ENCODE data around the gene PHAF1.
A peak's percentile ranks its signal among the peaks of the same experiment; 100 is the strongest.

PHAF1 gene

DNA sequence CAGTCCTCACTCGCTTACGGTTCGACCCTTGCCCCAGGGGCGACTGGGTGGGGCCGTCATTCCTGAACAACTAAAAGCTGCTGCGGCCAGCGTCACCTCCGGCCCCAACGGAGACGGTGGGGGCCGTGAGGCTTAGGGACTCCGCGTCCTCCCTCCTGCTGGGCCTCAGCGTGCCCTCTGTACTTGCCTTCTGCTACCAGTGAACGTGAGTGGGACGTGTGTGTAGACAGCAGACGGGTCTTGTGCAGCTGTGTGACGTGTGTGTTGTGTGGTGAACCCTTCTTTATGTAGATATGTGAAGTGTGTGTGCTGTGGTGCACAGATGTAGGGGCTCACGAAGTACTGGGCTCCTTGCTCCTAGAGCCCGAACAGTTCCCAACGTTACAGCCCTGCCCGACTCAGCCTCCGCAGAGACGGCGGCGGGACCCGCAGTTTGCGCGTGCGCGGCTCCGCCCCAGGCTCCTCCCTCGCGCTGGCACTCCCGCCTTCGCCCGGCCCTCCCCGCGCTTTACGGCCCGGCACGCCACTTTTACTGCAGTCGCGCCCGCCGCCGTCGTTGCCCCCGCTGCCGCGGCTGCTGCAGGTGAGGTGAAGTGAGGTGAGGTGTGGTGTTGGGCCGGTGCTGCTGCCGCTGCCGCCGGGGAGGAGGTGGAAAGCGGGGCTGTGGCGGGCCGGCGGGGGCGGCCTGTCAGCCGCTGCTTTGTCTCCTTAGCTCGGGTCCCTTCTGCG lies at the start of gene PHAF1:
PHAF1 (plus strand) TSS at position 535 of the 729 bp plus-strand sequence. CDS start 235 bp downstream, outside the sequence.
- DNase-seq: peak; percentile 89

DNA sequence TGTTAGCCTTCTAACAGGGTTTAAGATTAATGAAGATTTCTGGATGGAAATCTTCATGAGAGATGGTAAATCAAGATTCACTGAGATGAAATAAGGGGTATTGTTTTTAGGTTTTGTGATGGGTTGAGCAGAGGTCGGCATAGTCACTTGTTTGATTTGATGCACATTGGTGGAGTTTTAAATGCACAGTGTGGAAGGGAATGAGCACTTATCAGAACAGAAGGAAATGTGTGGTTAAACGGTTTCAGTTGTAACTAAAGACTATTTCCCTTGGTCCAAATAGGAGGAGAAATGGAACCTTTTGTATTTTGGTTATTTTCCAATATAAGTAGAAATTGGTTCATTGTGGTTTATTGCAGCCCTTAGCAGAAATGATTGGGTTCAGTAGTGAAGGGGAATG lies 46.7 kb upstream of the PHAF1 start:
- no peak for DNase-seq

DNA sequence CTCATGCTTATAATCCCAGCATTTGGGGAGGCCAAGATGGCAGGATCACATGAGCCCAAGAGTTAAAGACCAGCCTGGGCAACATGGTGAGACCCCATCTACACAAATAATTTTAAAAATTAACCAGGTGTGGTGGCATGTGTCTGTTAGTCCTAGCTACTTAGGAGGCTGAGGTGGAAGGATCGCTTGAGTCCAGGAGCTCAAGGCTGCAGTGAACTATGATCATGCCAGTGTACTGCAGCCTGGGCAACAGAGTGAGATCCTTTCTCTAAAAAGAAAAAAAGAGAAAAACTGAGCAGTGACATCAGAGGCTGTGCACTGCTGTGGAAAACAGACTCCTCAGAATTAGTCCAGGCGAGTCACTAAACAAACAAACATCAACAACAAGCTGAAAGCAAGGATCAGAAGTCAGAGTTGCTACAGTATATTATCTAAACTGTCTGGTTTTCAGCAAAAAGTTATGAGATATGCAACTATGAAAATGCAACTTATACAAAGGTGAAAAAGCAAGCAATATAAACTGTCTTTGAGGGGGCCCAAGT lies 41.5 kb upstream of the PHAF1 start:
- no peak for DNase-seq

DNA sequence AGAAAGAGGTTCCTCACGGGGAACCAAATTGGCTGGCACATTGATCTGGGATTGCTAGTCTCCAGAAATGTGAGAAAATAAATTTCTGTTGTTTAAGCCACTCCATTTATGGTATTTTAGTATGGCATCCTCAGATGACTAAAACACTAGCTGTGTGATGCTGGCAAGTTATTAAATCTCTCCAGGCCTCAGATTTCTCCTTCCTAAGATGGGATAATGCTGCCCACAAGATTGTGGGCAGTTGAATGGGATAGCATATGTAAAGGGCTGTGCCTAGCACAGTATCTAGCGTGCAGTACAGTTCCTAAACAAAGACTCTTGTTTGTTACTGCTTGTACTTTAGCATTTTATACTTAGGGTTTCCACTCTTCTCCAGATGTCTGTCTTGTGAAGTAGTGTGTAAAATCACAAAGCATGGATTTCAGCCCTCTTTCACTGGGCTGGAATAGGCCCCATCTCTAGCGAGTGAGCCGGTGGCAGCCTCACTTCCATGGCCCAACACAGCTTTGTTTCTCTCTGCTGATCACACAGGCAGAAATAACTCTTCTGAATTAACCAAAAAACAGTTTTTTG lies 38.2 kb upstream of the PHAF1 start:
- DNase-seq: no peak

DNA sequence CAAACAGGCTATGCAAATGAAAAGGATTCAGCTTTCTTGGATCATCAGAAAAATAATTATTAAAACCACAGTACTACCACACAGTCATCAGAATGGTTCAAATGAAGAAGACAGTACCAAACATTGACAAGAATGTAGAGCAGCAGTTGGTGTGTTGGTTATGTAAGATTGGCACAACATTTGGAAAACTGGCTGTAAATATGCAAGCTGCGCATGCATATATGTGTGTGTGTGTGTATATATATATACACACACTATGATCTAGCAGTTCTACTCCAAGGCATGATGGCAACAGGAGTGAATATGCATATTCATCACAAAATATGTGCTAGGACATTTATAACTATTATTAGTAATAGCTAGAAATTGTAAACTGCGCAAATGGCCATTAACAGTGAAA lies 34.4 kb upstream of the PHAF1 start:
- no peak for DNase-seq

DNA sequence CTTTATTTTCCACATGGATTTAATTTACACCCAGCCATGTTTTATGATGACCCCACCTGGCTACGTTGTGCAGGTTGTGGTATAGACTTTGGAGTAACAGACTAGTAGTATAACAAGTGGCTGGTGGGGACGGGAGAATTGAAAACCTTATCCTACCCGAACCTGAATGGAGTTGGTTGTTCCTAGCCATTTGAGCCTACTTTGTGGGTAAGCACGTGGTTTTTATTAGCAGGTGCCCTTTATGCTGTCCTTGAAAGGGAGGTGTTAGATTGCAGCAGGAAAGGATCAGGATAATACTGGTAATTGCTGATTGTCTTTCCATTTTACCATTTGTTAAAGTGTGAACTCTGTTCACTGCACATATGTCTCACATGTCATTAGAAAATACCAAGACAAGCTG lies 31.9 kb upstream of the PHAF1 start:
- no peak for DNase-seq

DNA sequence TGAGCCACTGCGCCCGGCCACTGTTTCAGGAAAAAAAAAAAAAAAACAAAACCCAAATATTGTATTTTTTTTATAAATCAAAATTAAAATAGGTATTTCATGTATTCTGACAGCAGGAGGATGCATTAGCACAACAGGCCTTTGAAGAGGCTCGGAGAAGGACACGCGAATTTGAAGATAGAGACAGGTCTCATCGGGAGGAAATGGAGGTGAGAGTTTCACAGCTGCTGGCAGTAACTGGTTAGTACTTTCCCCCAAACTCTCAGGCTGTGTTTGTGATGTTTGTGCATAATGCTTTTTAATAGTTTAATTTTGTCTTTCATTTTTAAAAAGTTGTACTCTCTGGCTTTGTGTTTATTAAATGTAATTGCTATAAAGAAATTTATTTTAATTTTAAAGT lies 27.6 kb upstream of the PHAF1 start:
- DNase-seq: no peak

DNA sequence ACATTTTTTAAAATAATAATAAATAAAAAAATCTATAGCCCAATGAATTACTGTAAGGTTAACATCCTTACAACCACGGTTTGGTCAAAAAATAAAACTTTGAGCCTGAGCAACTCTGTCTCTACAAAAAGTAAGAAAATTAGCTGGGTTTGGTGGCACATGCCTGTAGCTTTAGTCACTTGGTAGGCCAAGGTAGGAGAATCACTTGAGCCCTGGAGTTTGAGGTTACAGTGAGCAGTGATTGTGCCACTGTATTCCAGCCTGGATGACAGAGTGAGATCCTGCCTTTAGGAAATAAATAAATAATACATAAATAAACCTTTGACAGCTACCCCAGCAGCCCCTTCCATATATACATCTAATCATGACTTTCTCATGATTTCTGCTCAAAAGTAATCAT lies 26.9 kb upstream of the PHAF1 start:
- DNase-seq: peak; percentile 34

DNA sequence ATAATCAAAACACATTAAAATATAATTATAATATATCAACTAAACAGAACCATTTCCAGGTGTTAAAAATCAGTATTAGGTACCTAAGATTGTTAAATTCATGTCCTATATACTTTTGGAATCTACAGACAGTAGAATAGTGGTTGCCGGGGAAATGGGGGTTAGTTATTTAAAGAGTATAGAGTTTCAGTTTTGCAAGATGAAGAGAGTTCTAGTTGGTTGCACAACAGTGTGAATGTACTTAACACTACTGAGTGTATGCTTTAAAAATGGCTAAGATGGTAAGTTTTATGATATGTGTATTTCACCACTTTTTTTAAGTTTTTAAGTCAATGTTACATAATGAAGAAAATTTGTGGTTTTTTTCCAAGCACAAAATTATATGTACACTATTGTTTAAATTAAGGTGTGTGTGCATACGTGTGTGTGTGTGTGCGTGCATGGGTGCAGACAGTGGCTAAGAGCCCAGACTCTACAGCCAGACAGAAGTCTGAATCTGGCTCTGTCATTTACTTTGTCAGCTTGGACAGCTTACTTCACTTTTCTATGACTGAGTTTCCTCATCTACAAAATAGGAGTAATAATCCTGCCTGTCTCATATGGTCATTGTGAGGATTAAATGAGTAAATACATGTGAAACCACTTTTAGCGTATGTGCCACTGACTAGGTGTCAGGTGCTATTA lies 25.3 kb upstream of the PHAF1 start:
- DNase-seq: no peak

DNA sequence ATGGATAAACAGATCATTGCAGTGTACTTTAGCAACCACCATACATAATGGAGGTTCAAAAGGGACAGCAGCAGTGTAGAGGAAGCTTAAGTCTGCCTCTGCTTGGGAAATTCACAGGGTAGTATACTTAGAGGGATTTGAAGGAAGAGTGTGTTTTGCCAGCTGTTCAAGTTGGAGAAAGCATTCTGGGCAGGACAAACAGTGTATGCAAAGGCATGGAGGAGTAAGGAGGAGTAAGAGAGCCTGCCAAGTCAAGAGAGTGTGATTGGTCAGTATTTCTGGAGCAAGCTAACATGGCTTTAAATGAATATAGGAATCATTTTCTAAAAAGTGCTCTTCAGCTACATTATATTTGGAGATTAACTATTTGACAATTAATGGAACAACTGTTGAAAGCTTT lies 22.9 kb upstream of the PHAF1 start:
- DNase-seq: no peak

DNA sequence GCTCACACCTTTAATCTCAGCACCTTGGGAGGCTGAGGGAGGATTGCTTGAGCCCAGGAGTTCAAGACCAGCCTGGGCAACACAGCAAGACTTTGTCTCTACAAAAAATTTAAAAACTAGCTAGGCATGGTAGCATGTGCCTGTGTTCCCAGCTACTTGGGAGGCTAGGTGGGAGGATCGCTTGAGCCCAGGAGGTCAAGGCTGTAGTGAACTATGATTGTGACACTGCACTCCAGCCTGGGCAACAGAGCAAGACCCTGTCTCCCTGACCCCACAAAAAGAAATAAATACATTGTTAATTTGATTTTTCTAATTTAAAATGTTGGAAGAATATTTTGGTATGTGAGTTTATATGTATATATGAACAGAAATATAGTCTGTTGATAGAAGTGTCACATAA lies 22.4 kb upstream of the PHAF1 start:
- no peak for DNase-seq

DNA sequence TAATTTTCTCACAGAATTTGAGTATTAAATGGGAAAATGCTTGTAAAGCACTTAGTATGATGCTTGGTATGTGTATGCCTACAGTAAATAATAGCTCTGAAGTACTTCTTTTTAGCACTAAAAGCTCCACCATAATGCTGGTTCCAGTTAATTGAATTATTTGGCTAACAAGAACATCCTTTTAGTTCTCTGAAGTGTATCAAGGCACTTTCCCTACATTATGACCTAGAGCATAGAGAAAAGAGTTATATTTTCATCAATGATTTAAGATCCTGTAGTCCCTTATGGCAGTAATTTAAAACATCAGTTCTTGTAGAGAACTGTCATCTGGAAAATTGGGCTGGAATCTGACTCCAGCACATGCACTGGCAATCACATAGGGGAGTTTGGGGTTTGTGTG lies 21.9 kb upstream of the PHAF1 start:
- DNase-seq: no peak

DNA sequence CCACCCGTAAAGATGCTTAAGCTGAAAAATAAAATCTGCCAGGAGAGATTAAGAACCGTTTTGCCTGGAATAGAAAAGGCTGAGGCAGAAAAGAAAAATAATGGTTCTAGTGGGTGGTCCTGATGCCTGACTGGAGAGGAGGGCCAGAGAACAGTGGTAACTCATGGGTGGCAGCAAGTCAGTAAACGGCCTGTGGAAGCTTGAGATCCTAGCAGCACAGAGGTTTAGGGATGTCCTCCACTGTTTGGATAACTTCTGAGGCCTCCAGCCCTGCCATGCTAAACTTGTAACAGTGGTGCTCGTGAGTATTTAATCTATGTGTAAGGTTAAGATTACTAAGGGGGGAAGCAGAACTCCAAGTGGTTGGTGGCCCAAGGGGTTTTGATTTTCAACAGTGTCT lies 21.2 kb upstream of the PHAF1 start:
- DNase-seq: no peak

DNA sequence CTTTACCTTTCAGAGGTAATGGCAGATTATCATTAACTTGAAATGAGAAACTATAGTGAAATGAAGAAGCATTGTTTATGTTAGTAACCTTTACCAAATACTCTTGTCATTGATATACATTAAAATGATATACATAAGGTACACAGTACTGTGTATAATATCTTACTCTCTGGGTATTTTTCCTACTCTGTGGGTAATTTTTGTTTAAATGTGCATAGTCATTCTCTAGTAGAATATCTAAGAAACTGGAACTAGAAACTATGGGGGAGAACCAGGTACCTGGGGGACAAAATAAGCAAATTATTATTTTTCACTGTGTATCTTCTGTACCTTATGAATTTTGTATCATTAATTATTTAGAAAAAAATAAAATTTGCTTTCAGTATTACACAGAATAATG lies 20.6 kb upstream of the PHAF1 start:
- DNase-seq: no peak

DNA sequence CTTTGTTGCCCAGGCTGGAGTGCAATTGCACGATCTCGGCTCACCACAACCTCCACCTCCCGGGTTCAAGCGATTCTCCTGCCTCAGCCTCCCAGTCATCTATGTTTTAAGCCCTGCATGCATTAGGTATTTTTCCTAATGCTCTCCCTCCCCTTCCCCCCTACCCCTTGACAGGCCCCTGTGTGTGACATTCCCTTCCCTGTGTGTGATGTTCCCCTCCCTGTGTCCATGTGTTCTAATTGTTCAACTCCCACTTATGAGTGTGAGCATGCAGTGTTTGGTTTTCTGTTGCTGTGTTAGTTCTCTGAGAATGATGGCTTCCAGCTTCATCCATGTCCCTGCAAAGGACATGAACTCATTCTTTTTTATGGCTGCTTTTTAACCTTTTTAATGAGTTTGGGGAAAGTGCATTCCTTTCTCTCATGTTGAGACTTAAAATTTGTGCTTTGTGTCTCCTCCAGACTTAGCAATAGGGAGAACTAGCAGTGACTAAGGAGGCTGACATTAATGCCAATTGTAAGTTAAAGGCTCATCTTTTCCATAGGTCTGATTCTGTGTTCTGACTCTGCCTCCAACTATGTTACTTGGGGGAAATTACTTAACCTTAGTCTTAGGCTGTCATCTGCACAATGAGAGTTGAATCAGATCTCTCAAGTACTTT lies 17.7 kb upstream of the PHAF1 start:
- peak; percentile 94 for DNase-seq

DNA sequence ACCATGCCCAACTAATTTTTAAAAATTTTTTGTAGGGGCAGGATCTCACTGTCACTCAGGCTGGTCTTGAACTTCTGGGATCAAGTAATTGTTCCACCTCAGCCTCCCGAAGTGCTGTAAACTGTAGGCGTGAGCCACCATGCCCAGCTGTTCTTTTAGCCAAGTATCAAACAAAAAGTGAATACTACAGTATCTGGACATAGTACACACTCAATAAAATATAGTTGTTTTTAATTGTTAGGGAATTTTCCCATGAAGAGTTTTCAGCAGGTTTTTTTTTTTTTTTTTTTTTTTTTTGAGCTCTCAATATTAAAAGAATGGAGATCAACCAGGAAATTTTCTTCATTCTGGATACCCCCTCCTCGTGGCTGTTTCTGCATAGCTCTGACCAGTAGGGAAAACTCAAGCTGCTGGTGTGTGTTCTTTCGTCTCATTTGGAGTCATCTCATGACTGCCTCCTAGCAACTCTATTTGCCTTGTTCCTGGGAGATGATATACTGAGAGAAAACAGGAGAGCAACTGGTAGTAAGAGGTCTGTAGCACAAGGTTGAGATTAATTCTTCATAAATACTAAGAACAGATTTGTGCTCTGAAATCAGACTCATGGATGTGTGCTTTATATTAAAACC lies 16.5 kb upstream of the PHAF1 start:
- no peak for DNase-seq

DNA sequence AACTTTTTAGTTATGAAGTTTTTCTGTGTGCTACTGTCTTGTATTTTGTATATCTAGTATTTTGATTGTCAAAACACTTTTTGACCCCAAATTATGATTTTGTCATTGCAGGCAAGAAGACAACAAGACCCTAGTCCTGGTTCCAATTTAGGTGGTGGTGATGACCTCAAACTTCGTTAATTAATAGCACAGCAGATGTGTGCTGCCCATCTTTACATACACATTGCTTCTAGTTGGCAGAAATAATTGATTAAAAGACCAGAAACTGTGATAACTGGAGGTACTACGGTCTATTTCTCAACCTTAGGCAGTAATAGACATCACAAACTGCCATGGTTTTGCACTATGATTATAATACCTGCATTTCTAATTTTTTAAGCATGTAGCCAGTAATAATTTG lies 11.1 kb upstream of the PHAF1 start:
- DNase-seq: no peak

DNA sequence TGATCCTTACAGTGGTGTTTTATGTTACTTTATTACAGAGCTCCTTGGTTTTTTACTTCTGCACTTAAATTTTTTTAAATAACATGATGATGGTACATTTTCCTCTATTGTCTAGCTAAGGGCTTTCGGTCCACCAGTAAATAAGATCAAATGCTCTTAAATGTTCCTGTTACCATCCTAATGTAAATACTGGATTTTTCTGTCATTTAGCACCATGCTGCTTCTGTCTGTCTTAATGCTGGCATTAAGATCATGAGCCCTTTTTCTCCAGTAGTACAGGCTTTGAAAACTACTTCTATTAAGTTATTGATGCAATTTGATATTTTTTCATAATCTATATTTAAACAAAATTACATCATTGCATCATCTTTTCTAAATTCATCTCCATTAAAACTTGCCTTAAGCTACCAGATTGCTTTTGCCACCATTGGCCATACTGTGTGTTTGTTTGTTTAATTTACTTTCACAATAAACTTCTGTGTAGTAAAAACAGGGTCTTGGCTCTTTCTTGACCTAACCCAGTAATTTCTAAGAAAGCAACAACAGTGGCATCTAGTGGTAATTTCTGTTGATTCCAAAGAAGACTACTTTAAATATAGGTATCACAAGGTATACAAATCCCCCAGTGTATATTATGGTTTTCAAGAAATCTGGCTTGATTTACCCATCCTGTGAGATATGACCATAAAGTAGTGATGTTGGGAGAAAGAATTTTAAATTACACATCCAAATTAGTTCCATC lies 9.0 kb upstream of the PHAF1 start:
- DNase-seq: no peak

DNA sequence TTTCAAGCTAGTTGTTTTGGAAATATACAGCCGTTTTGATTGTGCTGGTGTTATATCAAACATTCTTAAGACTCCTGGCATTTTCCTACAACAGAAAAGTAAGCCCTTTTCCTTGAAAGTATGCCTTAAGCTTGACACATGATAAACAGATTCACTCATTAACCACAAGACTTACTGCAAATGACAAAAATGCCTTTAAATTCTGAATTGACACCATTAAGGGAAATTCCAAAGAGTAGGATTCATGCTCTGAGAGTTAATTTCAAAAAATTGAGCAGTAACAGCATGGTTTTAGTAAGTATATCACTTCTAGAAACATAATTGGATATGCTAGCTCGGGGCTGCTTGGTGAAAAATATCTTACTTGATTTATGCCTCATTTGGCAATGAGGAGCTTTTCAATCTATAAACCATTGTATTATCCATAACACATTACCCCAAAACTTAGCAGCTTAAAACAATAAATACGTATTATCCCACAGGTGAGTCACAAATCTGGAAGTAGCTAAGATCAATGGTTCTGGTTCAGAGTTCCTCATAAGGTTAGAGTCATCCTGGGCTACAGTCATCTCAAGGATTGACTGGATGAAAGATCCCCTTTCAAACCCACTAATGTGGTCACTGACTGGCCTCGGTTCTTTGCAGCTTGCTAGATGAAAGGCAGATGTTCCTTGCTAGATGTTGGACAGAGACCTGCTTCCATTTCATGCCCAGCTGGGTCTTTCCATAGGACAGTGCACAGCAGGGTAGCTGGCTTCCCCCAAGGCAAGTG lies 8.2 kb upstream of the PHAF1 start:
- peak; percentile 89 for DNase-seq

DNA sequence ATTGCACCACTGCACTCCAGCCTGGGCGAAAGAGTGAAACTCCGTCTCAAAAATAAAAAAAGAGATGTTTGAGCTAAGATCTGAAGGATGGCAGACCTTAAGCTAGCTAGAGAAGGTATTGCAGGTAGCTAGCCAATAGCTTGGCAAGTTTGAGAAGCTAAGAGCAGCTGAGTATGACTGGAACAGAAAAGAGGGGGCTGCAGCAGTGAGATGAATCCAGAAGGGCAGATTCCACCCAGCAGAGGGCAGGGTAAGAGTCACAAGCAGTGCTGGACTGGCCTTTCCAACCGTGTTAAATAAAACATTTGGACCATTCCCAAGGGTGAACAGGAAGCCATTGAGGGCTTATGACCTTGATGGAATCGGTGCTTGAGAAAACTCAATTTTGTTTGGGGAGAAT lies 5.7 kb upstream of the PHAF1 start:
- peak; percentile 49 for DNase-seq

DNA sequence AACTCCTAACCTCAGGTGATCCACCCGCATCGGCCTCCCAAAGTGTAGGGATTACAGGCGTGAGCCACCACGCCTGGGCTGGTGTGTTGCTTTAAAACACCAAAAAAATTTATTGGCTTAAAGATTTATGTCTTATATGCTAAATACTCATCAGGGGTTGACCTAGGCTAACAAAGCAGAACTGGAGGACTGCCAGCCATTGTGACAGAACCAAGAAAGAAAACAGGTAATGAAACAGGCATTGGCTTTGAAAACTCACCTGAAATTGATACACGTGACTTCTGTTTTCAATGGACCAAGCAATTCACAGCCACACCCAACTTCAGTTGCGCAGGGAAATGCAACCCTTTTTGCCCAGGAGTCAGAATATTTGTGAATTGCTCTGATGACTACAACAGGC lies 4.9 kb upstream of the PHAF1 start:
- no peak for DNase-seq

DNA sequence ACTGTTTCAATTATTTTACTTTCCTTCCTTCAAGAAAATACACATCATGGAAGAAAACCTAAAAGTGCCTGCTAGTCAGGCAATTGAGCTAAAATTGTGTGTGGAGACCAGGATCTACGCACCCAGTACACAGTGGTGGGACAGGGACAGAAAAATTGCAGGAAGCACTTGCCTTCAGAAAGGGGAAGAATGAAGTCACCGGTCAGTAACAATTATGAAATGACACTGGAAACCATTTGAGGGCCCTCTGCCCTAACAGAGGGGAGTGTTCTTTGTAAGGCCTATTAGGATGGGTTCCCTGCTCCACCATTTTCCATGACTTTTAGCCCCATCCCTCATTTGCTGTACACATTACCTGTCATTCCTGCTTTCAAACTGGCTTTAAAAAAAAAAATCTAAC lies 4.5 kb upstream of the PHAF1 start:
- DNase-seq: no peak

Data from fibroblast of skin of right biceps (primary cell).